Upper lobe of left lung (tissue), 6 donors: ENCODE results near the gene ADAMTS1. TPM values are rescaled to one million over a fixed set of nuclear protein-coding genes. Genes with fewer than 3 reads are reported as not detected.

Source experiments
- ATAC-seq, 2 donors: fragments of 200-7000 bp; cut with Tn5 transposase; one replicate each; pipeline ENCODE4 v1.9.1; 2022; ENCODE audit warnings: mild to moderate bottlenecking in 2 of 2, moderate library complexity in 2 of 2; ENCODE audit not compliant: low FRiP score in 2 of 2
- DNase-seq, 2 donors: peaks; one replicate each; pipeline ENCODE4 v3.0.0-alpha.2; 2019 to 2020
- H3K27ac ChIP-seq, 4 donors: fragments of 200-600 bp; sonication (generic); one replicate each; pipeline ENCODE4 v1.5.1; 2016 to 2019
- H3K27me3 ChIP-seq, 4 donors: fragments of 200-600 bp; sonication (generic); one replicate each; pipeline ENCODE4 v1.5.1; 2017 to 2019
- H3K36me3 ChIP-seq, 4 donors: fragments of 200-600 bp; sonication (generic); one replicate each; pipeline ENCODE4 v1.5.1; 2016 to 2019
- H3K4me1 ChIP-seq, 4 donors: fragments of 200-600 bp; sonication (generic); one replicate each; pipeline ENCODE4 v1.5.1; 2018 to 2019
- H3K4me3 ChIP-seq, 4 donors: fragments of 200-600 bp; sonication (generic); one replicate each; pipeline ENCODE4 v1.5.1; 2017 to 2019; ENCODE audit warnings: mild to moderate bottlenecking in 2 of 4, moderate library complexity in 1 of 4
- H3K9me3 ChIP-seq, 4 donors: fragments of 200-600 bp; sonication (generic); one replicate each; pipeline ENCODE4 v1.5.1; 2018 to 2019
- CTCF ChIP-seq, 6 experiments: fragments of 450-650 bp in 4 of 6; fragments of 200-600 bp in 2 of 6; sonication (generic) in 2 of 6; IDR thresholded peaks; one replicate each; pipeline ENCODE4 v1.5.1; 2016 to 2019; ENCODE audit warnings: antibody characterized with exemption in 6 of 6
- EP300 ChIP-seq, 4 donors: sonication (generic); formaldehyde crosslinking; IDR thresholded peaks; one replicate each; pipeline ENCODE4 v1.5.1; 2017; ENCODE audit warnings: antibody characterized with exemption in 4 of 4, control low read depth in 2 of 4
- POLR2A ChIP-seq, 4 donors: fragments of 450-650 bp; IDR thresholded peaks; one replicate each; pipeline ENCODE4 v1.5.1; 2016 to 2017; ENCODE audit warnings: antibody characterized with exemption in 4 of 4, mild to moderate bottlenecking in 2 of 4
- POLR2AphosphoS5 ChIP-seq, 2 donors: sonication (generic); formaldehyde crosslinking; IDR thresholded peaks; one replicate each; pipeline ENCODE4 v1.5.1; 2017; ENCODE audit warnings: antibody characterized with exemption in 2 of 2
- WGBS, 2 donors: methylation state at CpG; one replicate each; pipeline ENCODE4 v1.1.5; 2017 to 2018; 5-methylcytosine and 5-hydroxymethylcytosine counted together
- total RNA-seq, 6 donors: library from RNA; depleted of rRNA in 4 of 6; stranded (reverse); fragments of >200 nt in 4 of 6; gene quantifications; one replicate each; pipeline versions ENCODE4 v1.1.0 to v1.2.1, GENCODE V29; 2016 to 2021
- donor health status: DM: no; HTN: no; CAD: no; lungs with moderate emphysema.
- donor health status: DM: no; HTN: yes; CAD: no; lungs with severe emphysema.

ADAMTS1 gene
- total RNA-seq, 6 donors from 2014 or later = 37.9 to 144 (median 58.4) TPM

GRCh38 chr21:26813426-26813998 is 31.7 kb downstream of the ADAMTS1 start:
- H3K27ac ChIP-seq = no peak overlapping the region
- ATAC-seq (no peak), DNase-seq (no peak)
- H3K27me3 ChIP-seq = no peaks in the 10 kb centered on the region
- H3K4me1 ChIP-seq = peaks cover 0 to 6% (median 2%) of the 10 kb centered on the region in 4 donors
- 71 to 88% methylated on average over 8 of the region's 8 CpGs for WGBS, 2 donors
- TF ChIP-seq EP300 (IDR thresholded peaks at IDR 0.05) = no peak
- TF ChIP-seq POLR2A (IDR thresholded peaks at IDR 0.05) = no peak
- no peak for TF ChIP-seq POLR2AphosphoS5 (IDR thresholded peaks at IDR 0.05)
- no peak for TF ChIP-seq CTCF (IDR thresholded peaks at IDR 0.05)
- no peak overlapping the region for H3K4me3 ChIP-seq
- H3K9me3 ChIP-seq = no peaks in the 10 kb centered on the region
- no peaks in the 10 kb centered on the region for H3K36me3 ChIP-seq

GRCh38 chr21:26812173-26812572 is 33.0 kb downstream of the ADAMTS1 start:
- WGBS, 2 donors = 68 to 75% methylated on average over 1 of the region's 1 CpG
- no peak for DNase-seq
- Histone ChIP-seq H3K9me3 (no peaks in the 10 kb centered on the region), H3K4me1 (peaks cover 0 to 6% (median 2%) of the 10 kb centered on the region in 4 donors), H3K36me3 (no peaks in the 10 kb centered on the region), H3K4me3 (no peak overlapping the region), H3K27ac (no peak overlapping the region), H3K27me3 (no peaks in the 10 kb centered on the region)
- no peak for ATAC-seq
- TF ChIP-seq EP300 (IDR thresholded peaks at IDR 0.05) (no peak), POLR2AphosphoS5 (IDR thresholded peaks at IDR 0.05) (no peak), CTCF (IDR thresholded peaks at IDR 0.05) (no peak), POLR2A (IDR thresholded peaks at IDR 0.05) (no peak)

GRCh38 chr21:26811482-26811881 is 33.7 kb downstream of the ADAMTS1 start:
- H3K36me3 ChIP-seq = no peaks in the 10 kb centered on the region
- H3K27me3 ChIP-seq = no peaks in the 10 kb centered on the region
- WGBS, 2 donors = 49 to 71% methylated on average over 2 of the region's 2 CpGs
- TF ChIP-seq POLR2A (IDR thresholded peaks at IDR 0.05) (no peak), EP300 (IDR thresholded peaks at IDR 0.05) (no peak), CTCF (IDR thresholded peaks at IDR 0.05) (no peak), POLR2AphosphoS5 (IDR thresholded peaks at IDR 0.05) (no peak)
- no peaks in the 10 kb centered on the region for H3K9me3 ChIP-seq
- no peak overlapping the region for H3K4me3 ChIP-seq
- ATAC-seq (no peak), DNase-seq (no peak)
- H3K27ac ChIP-seq = no peak overlapping the region
- H3K4me1 ChIP-seq = peaks cover 0 to 6% (median 2%) of the 10 kb centered on the region in 4 donors

- Histone ChIP-seq H3K27ac (no peak overlapping the region), H3K4me3 (no peak overlapping the region), H3K27me3 (no peaks in the 10 kb centered on the region), H3K36me3 (no peaks in the 10 kb centered on the region), H3K9me3 (no peaks in the 10 kb centered on the region), H3K4me1 (peaks cover 0 to 6% (median 2%) of the 10 kb centered on the region in 4 donors)
- WGBS, 2 donors = 72 to 74% methylated on average over 2 of the region's 2 CpGs
- no peak for ATAC-seq
- DNase-seq = no peak
- TF ChIP-seq POLR2A (IDR thresholded peaks at IDR 0.05) (no peak), EP300 (IDR thresholded peaks at IDR 0.05) (no peak), POLR2AphosphoS5 (IDR thresholded peaks at IDR 0.05) (no peak), CTCF (IDR thresholded peaks at IDR 0.05) (no peak)
Measured at GRCh38 chr21:26810676-26811415, 34.4 kb downstream of the ADAMTS1 start.
